H9 (cell line): ENCODE data around the gene C1orf185. TPM values are rescaled to one million over a fixed set of nuclear protein-coding genes. Genes with fewer than 3 reads are reported as not detected.

ENCODE experiments used
- DNase-seq: peaks from one replicate; pipeline ENCODE4 v3.0.0-alpha.2; 2017
- H2AFZ ChIP-seq: one replicate; pipeline ENCODE4 v1.6.1; 2013; ENCODE audit warnings: mild to moderate bottlenecking, low read length, control low read depth, moderate library complexity
- H2AK5ac ChIP-seq: 2 replicates; pipeline ENCODE4 v1.6.1; 2013; ENCODE audit warnings: low read length, control low read depth, mixed read lengths; ENCODE audit not compliant: insufficient read length
- H2BK120ac ChIP-seq: one replicate; pipeline ENCODE4 v1.6.1; 2013; ENCODE audit warnings: low read depth, mild to moderate bottlenecking, low read length, control low read depth, inconsistent platforms; ENCODE audit not compliant: poor library complexity, severe bottlenecking
- H2BK12ac ChIP-seq: 2 replicates; pipeline ENCODE4 v1.6.1; 2013; ENCODE audit warnings: low read length, control low read depth, mixed read lengths, low read depth; ENCODE audit not compliant: insufficient read length
- H2BK15ac ChIP-seq: 2 replicates; pipeline ENCODE4 v1.6.1; 2013; ENCODE audit warnings: low read depth, low read length, control low read depth
- H2BK20ac ChIP-seq: one replicate; pipeline ENCODE4 v1.6.1; 2013; ENCODE audit warnings: low read depth, mild to moderate bottlenecking, low read length, control low read depth, inconsistent platforms; ENCODE audit not compliant: poor library complexity, severe bottlenecking
- H2BK5ac ChIP-seq: 2 replicates; pipeline ENCODE4 v1.6.1; 2013; ENCODE audit warnings: low read length, control low read depth, mixed read lengths; ENCODE audit not compliant: insufficient read length
- H3K14ac ChIP-seq: 2 replicates; pipeline ENCODE4 v1.6.1; 2013; ENCODE audit warnings: low read length, control low read depth; ENCODE audit not compliant: insufficient read depth
- H3K18ac ChIP-seq: 2 replicates; pipeline ENCODE4 v1.6.1; 2013; ENCODE audit warnings: low read depth, mild to moderate bottlenecking, mixed read lengths, low read length, control low read depth; ENCODE audit not compliant: insufficient read length
- H3K23ac ChIP-seq: 2 replicates; pipeline ENCODE4 v1.6.1; 2013; ENCODE audit warnings: low read length, control low read depth, mixed read lengths, low read depth; ENCODE audit not compliant: insufficient read length
- H3K23me2 ChIP-seq: 2 replicates; pipeline ENCODE4 v1.6.1; 2013; ENCODE audit warnings: low read depth, mild to moderate bottlenecking, mixed read lengths, low read length, control low read depth; ENCODE audit not compliant: insufficient read length, poor library complexity, severe bottlenecking
- H3K27ac ChIP-seq: 2 replicates; pipeline ENCODE4 v1.5.1; 2013; ENCODE audit warnings: low read length, control low read depth, mixed read lengths, low read depth; ENCODE audit not compliant: insufficient read length
- H3K27me3 ChIP-seq: 2 replicates; pipeline ENCODE4 v1.6.1; 2013; ENCODE audit warnings: low read length, control low read depth, inconsistent platforms; ENCODE audit not compliant: insufficient read depth
- H3K4ac ChIP-seq: 2 replicates; pipeline ENCODE4 v1.6.1; 2013; ENCODE audit warnings: low read depth, mild to moderate bottlenecking, control low read depth, inconsistent platforms, low read length, moderate library complexity
- H3K4me1 ChIP-seq: 2 replicates; pipeline ENCODE4 v1.6.1; 2013; ENCODE audit warnings: low read length, control low read depth, inconsistent platforms; ENCODE audit not compliant: insufficient read depth
- H3K4me2 ChIP-seq: 2 replicates; pipeline ENCODE4 v1.6.1; 2013; ENCODE audit warnings: low read length, control low read depth, mixed read lengths; ENCODE audit not compliant: insufficient read length, insufficient read depth
- H3K56ac ChIP-seq: 2 replicates; pipeline ENCODE4 v1.6.1; 2013; ENCODE audit warnings: low read depth, mild to moderate bottlenecking, mixed read lengths, low read length, control low read depth; ENCODE audit not compliant: insufficient read length
- H3K79me1 ChIP-seq: 2 replicates; pipeline ENCODE4 v1.6.1; 2013; ENCODE audit warnings: low read depth, mild to moderate bottlenecking, moderate library complexity, low read length, control low read depth, inconsistent platforms; ENCODE audit not compliant: insufficient read depth, poor library complexity, severe bottlenecking
- H3K79me2 ChIP-seq: 2 replicates; pipeline ENCODE4 v1.6.1; 2013; ENCODE audit warnings: low read length, control low read depth, inconsistent platforms; ENCODE audit not compliant: insufficient read depth
- H3K9ac ChIP-seq: 2 replicates; pipeline ENCODE4 v1.6.1; 2013; ENCODE audit warnings: low read length, control low read depth, mixed read lengths; ENCODE audit not compliant: insufficient read length; ENCODE audit errors: extremely low read depth
- H3K9me3 ChIP-seq: one replicate; pipeline ENCODE4 v1.6.1; 2013; ENCODE audit warnings: low read depth, low read length, inconsistent platforms; ENCODE audit not compliant: control insufficient read depth
- H3T11ph ChIP-seq: one replicate; pipeline ENCODE4 v1.6.1; 2013; ENCODE audit warnings: mild to moderate bottlenecking, low read length, control low read depth, inconsistent platforms
- H4K20me1 ChIP-seq: one replicate; pipeline ENCODE4 v1.6.1; 2013; ENCODE audit not compliant: control insufficient read depth, insufficient read length, insufficient read depth
- H4K5ac ChIP-seq: 2 replicates; pipeline ENCODE4 v1.6.1; 2013; ENCODE audit warnings: low read depth, mild to moderate bottlenecking, mixed read lengths, low read length, control low read depth; ENCODE audit not compliant: insufficient read length
- H4K8ac ChIP-seq: replicated peaks from 2 replicates; pipeline ENCODE4 v1.6.1; 2013; ENCODE audit warnings: low read length, control low read depth, mixed read lengths, low read depth; ENCODE audit not compliant: insufficient read length
- H4K91ac ChIP-seq: 2 replicates; pipeline ENCODE4 v1.6.1; 2013; ENCODE audit warnings: low read depth, mild to moderate bottlenecking, moderate library complexity, mixed read lengths, low read length, control low read depth; ENCODE audit not compliant: insufficient read length
- H3K27ac Mint-ChIP-seq, 3 experiments: 2 replicates in 2 of 3; 3 replicates in 1 of 3; pipeline ENCODE4 v1.8.0; 2020 to 2021; ENCODE audit warnings: mixed read lengths in 3 of 3, mild to moderate bottlenecking in 1 of 3, moderate library complexity in 1 of 3
- H3K27me3 Mint-ChIP-seq: 2 replicates; pipeline ENCODE4 v1.8.0; 2021; ENCODE audit warnings: low read depth, mild to moderate bottlenecking, moderate library complexity, mixed read lengths
- H3K36me3 Mint-ChIP-seq, 3 experiments: 2 replicates in 2 of 3; 3 replicates in 1 of 3; pipeline ENCODE4 v1.8.0; 2020 to 2021; ENCODE audit warnings: low read depth in 3 of 3, mixed read lengths in 3 of 3; ENCODE audit not compliant: insufficient read depth in 1 of 3
- H3K4me1 Mint-ChIP-seq, 2 experiments: 2 replicates each; pipeline ENCODE4 v1.8.0; 2020; ENCODE audit warnings: mixed read lengths in 2 of 2
- H3K4me3 Mint-ChIP-seq, 2 experiments: 2 replicates in 1 of 2; 3 replicates in 1 of 2; pipeline ENCODE4 v1.8.0; 2020 to 2021; ENCODE audit warnings: mild to moderate bottlenecking in 2 of 2, mixed read lengths in 2 of 2, moderate library complexity in 1 of 2
- H3K9me3 Mint-ChIP-seq, 2 experiments: 2 replicates in 1 of 2; 3 replicates in 1 of 2; pipeline ENCODE4 v1.8.0; 2020; ENCODE audit warnings: mild to moderate bottlenecking in 2 of 2, mixed read lengths in 2 of 2, moderate library complexity in 1 of 2
- CTCF ChIP-seq: fragments of 200-600 bp; sonication (generic); conservative IDR thresholded peaks from 3 replicates; pipeline ENCODE4 v1.8.0; 2021; ENCODE audit warnings: antibody characterized with exemption, mild to moderate bottlenecking
- WGBS: extraction: QIAGEN DNeasy Blood & Tissue Kit; methylation state at CpG from one replicate; pipeline ENCODE4 v1.1.7; 2013; ENCODE audit warnings: missing lambda C conversion rate, low lambda C conversion rate, mixed read lengths; ENCODE audit not compliant: insufficient read length; ENCODE audit errors: extremely low coverage; 5-methylcytosine and 5-hydroxymethylcytosine counted together
- total RNA-seq: library from RNA; stranded (reverse); gene quantifications from 2 replicates; pipeline ENCODE4 v1.2.1, GENCODE V29; 2021

Gene C1orf185
- total RNA-seq, 1 experiment from 2014 or later, result not detected

- Histone ChIP-seq H3K27me3 (no peaks in the 10 kb centered on the region), H4K8ac (no peak overlapping the region), H4K5ac (no peak overlapping the region), H4K91ac (no peak overlapping the region), H3K9ac (no peak overlapping the region), H2BK5ac (no peak overlapping the region), H3K9me3 (no peaks in the 10 kb centered on the region), H3K4me1 (no peaks in the 10 kb centered on the region), H3K23ac (no peak overlapping the region), H2BK20ac (no peak overlapping the region), H4K20me1 (no peaks in the 10 kb centered on the region), H3K18ac (no peak overlapping the region), H2AK5ac (no peak overlapping the region), H2BK12ac (no peak overlapping the region), H3K14ac (no peak overlapping the region), H2BK15ac (no peak overlapping the region), H3K79me2 (no peaks in the 10 kb centered on the region), H3K4me2 (no peak overlapping the region), H3K4ac (no peak overlapping the region), H3K79me1 (no peaks in the 10 kb centered on the region), H3K27ac (no peak overlapping the region), H3K23me2 (no peaks in the 10 kb centered on the region), H2BK120ac (no peak overlapping the region), H2AFZ (no peak overlapping the region), H3K56ac (no peak overlapping the region), H3T11ph (no peak overlapping the region)
- Mint-ChIP-seq H3K9me3 (no peaks in the 10 kb centered on the region), H3K27ac (no peak overlapping the region), H3K4me1 (no peaks in the 10 kb centered on the region), H3K36me3 (no peaks in the 10 kb centered on the region), H3K4me3 (no peak overlapping the region), H3K27me3 (peaks cover 2% of the 10 kb centered on the region)
- TF ChIP-seq CTCF, result no peak
- WGBS, result no CpG with 5 or more reads among the region's 3 CpGs
- no peak for DNase-seq
Observed at GRCh38 chr1:51119331-51119730, 17.3 kb downstream of the C1orf185 start.
